HG03565 (cell line): ENCODE results near the gene DTX1.

Source experiments
- ATAC-seq: cut with Tn5 transposase; IDR thresholded peaks from one replicate; pipeline ENCODE4 v1.9.1; 2021; ENCODE audit warnings: mild to moderate bottlenecking, moderate library complexity; ENCODE audit not compliant: unreplicated experiment

Gene DTX1

GRCh38 chr12:113070117-113070906 lies 13.8 kb downstream of the DTX1 start:
- no peak for ATAC-seq

DNA sequence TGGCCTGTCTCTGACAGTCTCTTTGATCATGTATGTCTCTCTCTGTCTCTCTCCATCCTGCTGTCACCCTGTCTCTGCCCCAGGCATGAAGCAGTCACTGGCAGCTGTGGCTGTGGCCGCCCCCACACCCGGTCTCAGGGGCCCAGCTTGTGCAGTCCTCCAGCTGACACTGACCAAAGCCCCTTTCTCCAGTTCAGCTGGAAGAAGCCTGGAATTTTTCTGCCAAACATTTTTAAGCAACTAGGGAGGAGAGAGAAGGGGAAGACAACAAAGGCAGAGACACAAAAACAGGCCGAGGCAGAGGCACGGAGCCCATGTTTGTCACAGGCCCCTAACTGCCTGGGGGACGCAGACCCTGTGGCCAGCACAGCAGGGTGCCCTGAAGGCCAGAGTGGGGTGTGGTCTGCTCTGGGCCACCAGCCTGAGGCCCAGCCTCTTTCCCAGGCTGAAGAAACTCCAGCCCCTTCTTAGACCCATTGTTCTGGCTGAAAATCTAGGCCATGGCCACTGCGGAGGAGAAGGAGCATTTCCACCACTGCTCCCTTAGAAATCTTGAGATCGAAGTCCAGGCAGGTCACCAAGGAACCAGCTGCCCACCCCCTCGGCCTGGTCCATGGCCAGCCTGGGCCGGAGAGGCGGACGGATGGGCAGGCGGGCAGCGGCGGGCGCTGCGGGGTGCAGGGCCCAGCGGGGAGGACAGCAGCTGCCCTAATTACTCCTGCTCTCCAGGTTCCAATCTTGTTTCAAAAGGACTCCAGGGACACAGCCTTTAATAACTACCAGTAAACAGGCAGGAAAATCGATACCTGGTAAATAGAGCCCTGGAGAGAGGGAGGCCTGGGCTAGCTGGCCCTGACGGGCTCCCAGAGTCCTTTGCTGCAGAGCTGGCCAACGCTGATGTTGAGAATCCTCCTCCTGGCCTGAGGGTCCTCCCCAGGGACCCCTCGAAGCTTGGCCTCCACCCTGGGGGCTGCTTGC lies 14.9 kb downstream of the DTX1 start:
- no peak for ATAC-seq

DNA sequence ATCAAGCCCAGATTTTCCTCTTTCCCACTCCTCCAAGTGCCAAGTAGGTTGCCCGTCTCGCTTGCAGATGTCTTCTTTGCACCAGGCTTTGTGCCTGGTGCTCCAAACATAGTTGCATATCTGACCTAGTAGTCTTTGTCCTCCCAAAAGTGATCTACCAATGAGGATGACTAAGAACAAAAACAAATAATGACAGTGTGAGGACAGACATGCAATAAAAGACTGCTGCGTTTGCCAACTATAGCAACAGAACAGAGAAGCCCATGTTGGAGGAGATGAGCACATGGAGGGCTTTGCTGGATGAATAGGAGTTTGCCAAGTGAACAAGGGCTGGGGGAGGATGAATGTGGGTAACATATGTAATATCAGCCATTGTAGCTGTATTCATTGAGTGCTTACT lies 15.6 kb downstream of the DTX1 start:
- ATAC-seq: no peak

DNA sequence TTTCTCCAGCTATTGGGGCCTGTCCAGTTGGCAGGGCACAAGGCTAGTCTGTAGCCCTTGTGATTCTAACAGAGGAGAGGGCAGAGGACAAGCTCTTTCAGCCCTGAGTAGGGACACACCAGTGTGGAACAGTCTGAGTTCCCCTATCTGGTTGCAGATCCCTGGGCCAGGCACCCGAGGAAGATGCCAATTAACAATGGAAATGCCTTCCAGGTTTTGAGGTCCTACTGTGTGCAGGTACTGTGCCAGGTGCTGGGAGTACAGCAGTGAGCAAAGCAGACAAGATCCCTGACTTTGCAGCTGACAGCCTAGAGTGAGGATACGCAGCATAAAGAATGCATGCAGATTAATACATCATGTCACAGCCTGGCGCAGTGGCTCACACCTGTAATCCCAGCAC lies 17.1 kb downstream of the DTX1 start:
- no peak for ATAC-seq

DNA sequence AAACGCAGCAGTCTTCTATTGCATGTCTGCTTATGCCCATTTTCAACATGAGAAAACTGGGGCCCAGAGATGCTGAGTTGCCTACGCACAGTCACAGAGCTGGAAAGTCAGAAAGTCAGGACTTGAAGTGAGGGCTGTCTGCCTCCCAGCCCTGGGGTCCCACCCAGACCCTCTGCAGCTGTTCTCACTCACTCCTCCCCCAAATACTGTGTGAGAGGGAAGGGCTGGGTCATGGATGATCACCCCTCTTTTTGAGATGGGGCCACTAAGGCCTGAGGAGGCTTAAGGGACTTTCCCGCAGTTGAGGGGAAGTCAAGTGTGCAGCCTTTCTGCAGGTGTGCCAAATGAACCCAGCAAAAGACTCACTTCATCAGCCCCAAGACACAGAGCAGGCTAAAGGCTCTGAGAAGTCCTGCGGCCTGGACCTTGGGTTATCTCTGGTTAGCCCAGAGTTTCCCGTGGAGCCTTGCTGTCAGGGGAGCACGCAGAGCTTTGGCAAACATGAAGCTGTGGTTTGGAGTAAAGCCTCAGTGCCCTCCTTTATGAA lies 18.7 kb downstream of the DTX1 start:
- ATAC-seq: peak; percentile 75

GRCh38 chr12:113077057-113077858 lies 20.7 kb downstream of the DTX1 start:
- ATAC-seq: no peak

DNA sequence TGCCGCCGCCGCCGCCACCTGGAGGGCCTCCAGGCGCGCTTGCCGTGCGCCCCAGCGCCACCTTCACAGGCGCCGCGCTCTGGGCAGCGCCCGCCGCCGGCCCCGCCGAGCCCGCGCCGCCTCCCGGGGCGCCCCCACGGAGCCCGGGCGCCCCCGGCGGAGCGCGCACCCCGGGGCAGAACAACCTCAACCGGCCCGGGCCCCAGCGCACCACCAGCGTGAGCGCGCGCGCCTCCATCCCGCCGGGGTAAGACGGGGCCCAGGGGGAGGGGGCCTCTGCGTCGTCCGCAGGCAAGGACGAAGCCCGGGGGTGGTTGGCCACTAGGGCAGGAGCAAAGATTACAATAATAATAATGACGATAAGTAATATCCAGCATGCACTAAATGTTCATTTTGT lies 21.3 kb downstream of the DTX1 start:
- no peak for ATAC-seq

DNA sequence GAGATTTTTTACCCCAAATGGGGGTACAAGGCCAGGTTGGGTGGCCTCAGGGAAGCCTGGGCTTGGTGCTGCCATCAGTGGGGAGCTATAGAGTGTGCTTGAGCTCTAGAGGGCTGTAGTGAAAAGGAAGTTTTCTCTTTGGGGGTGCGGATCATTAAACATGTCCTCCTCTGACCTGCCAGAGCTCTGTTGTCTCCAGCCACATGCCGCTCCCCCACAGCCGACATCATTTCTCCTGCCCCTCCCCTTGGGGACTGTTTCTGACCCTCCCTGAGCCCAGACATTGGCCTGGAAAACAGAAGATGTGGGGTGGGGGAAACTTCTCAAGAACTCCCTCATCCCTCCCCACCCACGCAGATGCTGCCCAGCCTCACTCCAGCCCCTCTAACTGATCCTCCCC lies 25.3 kb downstream of the DTX1 start:
- no peak for ATAC-seq

- peak; percentile 44 for ATAC-seq
Measured at GRCh38 chr12:113082486-113083148, 26.1 kb downstream of the DTX1 start.

GRCh38 chr12:113083863-113084435 lies 27.4 kb downstream of the DTX1 start:
- ATAC-seq: no peak

DNA sequence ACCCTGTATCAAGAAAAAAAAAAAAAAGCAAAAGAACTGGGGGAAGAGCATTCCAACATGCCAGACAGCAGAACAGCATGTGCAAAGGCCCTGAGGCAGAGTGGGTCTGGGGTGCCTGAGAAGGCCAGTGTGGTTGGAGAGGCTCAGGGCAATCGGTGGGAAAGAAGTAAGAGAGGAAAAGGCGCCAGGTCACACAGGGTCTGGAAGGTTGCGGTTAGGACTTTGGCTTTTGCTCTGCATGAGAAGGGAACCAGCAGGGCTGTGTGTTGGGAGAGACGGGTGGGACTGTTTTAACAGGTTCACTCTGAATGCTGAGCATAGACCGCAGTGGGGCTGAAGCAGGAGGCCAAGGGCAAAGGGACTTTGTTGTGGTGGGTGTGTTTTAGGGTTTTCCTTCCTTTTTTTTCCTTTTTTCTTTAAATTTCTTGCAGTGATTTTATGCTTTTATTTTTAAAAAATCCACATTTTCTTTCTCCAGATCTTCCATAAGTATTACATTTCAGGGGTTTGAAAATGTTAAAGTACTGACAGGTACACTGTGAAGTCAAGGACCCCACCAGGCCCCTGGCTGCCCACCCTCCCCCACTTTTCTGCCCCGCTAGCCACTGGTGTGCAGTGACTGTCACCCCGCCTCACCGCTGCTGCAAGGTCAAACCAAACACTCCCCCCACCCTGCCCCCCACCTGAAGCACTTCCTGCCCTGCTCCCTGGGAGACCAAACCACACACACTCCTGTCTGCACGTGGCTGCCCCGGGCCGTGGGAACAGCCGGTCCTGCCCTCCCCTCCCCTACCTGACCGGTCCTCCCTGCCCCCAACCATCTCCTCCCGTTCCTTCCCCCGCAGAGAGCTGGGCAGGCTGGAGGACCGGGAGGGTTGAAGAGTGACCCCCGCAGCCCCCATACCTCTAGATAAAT lies 30.0 kb downstream of the DTX1 start:
- no peak for ATAC-seq

DNA sequence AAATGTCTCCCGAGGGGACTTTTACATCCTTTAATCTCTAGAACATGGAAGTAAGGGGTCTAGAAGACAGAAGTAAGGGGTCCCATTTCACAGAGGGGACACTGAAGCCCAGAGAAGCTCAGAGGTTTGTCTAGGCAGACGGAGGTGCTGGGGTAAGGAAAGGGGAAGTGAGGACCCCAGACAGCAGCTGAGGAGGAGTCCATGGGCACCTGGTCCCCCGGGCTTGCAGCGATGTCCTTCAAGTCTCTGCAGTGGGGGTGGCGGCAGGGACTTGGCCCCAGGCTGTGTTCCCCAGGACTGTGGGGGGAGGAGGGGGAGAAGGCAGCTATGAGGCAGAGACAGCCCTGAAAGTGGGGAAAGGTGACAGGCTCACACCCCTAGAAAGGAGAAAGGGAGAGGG lies 30.7 kb downstream of the DTX1 start:
- no peak for ATAC-seq

- no peak for ATAC-seq
Measured at GRCh38 chr12:113088037-113088436, 31.5 kb downstream of the DTX1 start.

DNA sequence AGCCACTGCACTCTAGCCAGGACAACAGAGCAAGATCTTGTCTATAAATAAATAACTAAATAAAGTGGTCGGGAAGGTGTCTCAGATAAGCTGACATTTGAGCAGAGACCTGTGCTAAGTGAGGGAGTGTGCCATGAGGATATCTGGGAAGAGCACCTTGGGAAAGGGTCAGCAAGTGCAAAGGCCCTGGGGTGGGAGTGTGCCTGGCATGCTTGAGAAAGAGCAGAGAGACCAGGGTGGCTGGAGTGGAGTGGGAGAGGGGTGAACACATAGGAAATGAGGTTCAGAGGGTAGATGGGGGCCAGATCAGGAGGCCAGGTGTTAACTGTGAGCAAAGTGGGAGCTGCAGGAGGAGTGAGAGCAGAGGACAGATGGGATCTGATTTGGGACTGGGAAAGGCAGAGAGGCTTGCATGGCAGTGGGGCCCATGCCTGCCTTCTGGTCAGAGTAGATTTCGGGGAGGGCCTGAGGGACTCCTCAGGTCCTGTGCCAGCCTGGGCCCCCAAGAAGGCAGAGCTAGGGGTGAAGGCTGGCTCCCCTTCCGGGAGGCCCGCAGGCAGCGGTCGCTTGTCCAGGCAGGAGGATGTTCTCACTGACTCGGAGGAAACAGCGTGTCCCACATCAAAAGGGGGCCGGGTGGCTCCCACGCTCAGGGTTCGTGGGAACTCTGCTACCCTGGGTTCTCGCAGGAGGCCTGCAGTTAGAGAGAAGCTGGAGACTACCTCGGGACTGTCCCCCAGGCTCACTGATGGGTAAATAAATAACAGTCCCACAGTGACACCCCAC lies 32.6 kb downstream of the DTX1 start:
- no peak for ATAC-seq

DNA sequence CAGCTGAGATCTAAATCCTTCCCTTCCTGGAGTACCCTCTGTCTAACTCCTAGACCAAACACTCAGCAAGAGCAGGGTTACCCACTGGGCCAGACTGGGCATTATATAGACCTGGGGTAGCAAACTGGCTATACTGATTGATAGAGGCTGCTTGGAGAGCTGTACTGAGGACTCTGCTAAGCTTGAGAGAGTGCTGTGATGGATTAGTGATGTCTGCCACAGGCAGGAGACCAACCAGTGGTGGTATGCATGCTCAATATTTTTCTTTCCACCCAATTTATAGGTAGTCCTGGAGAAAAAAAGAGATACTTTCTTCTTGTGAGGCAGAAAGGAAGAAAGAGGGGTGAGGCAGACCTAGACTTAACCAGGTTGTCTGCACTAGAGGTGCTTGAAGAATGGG lies 33.3 kb downstream of the DTX1 start:
- no peak for ATAC-seq

DNA sequence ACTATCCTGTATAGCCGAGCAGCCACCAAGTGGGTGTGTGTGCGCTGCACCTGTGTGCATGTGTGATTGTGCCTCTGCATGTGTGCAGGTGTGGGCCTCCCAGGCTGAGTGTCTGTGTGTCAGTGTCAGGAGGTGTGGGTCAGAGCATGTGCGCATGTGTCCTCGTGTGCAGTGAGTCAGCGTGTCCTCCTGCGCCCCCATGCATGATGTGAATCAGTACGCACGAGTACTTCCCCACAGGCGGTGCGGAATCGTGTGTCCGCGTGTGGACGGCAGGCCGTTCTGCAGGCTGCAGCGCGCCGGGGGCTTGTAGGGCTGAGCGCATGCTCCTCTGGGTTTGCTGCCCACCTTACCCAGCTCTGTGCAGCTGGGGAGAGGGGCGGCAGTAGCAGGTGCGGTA lies 34.2 kb downstream of the DTX1 start:
- ATAC-seq: no peak

GRCh38 chr12:113091506-113091905 lies 35.0 kb downstream of the DTX1 start:
- no peak for ATAC-seq
